DND-41 (cell line): ENCODE results near the gene LRRC52.

ENCODE experiments used
- CTCF ChIP-seq: IDR thresholded peaks from 2 replicates; pipeline ENCODE4 v1.5.1; 2012; ENCODE audit warnings: borderline replicate concordance, low read length, moderate library complexity, mild to moderate bottlenecking; ENCODE audit not compliant: poor library complexity, severe bottlenecking; ENCODE audit errors: extremely low read depth
- EZH2 ChIP-seq: IDR thresholded peaks from 3 replicates; pipeline ENCODE4 v1.6.1; 2012; ENCODE audit warnings: borderline replicate concordance, low read depth, mild to moderate bottlenecking, moderate library complexity, low read length, inconsistent platforms; ENCODE audit not compliant: severe bottlenecking

GRCh38 chr1:165592945-165593823 lies 49.4 kb downstream of the LRRC52 start:
- TF ChIP-seq CTCF, result peak; percentile 95
- peak; percentile 7 for TF ChIP-seq EZH2
